Urinary bladder (tissue), 4 donors: ENCODE measurements around the gene TGFB3. TPM values are rescaled to one million over a fixed set of nuclear protein-coding genes. Genes with fewer than 3 reads are reported as not detected.

Experiments
- DNase-seq: peaks from one replicate; pipeline ENCODE4 v3.0.0-alpha.2; 2015; ENCODE audit errors: extremely low spot score
- H3K27ac ChIP-seq: one replicate; pipeline ENCODE4 v1.5.1; 2013; ENCODE audit warnings: low read depth, mild to moderate bottlenecking, moderate library complexity
- H3K36me3 ChIP-seq: one replicate; pipeline ENCODE4 v1.6.1; 2013; ENCODE audit warnings: mild to moderate bottlenecking, moderate library complexity; ENCODE audit not compliant: insufficient read depth
- H3K4me1 ChIP-seq: one replicate; pipeline ENCODE4 v1.6.1; 2013; ENCODE audit warnings: mild to moderate bottlenecking, moderate library complexity; ENCODE audit not compliant: insufficient read depth
- H3K4me3 ChIP-seq: one replicate; pipeline ENCODE4 v1.5.1; 2013; ENCODE audit warnings: low read depth, low read length
- WGBS: extraction: QIAGEN DNeasy Blood & Tissue Kit; methylation state at CpG from one replicate; pipeline ENCODE4 v1.1.7; 2013; 5-methylcytosine and 5-hydroxymethylcytosine counted together
- polyA plus RNA-seq: library from polyadenylated mRNA; stranded (reverse); fragments of 200-250 nt; gene quantifications from one replicate; pipeline ENCODE4 v1.2.3, GENCODE V29; 2013
- total RNA-seq: library from RNA; depleted of rRNA; stranded (reverse); fragments of >200 nt; gene quantifications from one replicate; pipeline ENCODE4 v1.2.3, GENCODE V29; 2014
- donor health status: healthy with polysubstance abuse.
- donor health status: healthy.

The TGFB3 gene
- total and polyA plus RNA-seq, 2 donors, result 58.0 to 90.7 TPM

DNA sequence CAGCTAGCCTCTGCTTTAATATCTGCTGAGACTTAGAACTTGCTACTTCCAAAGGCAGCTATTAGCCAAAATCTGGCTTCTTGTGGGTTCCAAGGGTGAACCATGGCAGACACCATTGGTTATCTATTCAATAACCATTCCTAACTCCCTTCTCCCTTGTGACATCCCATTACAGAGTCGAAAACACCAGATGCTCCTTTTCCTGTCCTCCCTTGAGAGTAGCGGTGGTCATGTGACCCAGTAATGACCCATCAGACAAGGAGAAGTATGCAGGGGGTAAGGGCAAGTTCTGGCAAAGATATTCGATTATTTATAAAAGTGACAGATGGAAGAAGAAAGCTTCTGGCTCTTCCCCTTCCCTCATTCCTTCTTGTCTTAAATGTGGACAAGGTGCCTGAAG lies 20.1 kb downstream of the TGFB3 start:
- no peak overlapping the region for H3K4me3 ChIP-seq
- 75% methylated on average over 3 of the region's 3 CpGs for WGBS
- no peak for DNase-seq
- peaks cover 2% of the 10 kb centered on the region for H3K36me3 ChIP-seq
- H3K27ac ChIP-seq, result no peak overlapping the region
- no peaks in the 10 kb centered on the region for H3K4me1 ChIP-seq

DNA sequence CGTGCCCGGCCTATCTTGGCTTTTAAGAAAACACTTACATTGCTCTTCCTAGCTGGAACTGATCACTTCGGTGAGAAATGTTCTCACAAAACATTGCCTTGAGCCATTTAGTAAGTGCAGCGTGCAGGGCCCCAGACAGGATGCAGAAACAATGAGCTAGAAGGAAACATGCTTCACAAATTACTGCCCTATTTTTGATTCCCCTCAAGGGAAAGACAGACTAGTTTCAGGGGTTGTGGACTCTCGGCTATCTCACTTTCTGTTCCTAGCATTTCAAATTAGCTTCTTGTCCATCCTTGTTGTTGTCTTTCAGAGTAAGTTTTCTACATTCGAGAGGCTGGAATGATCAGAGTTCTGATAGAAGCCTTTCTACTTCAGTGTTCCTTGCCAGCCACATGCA lies 21.6 kb downstream of the TGFB3 start:
- Histone ChIP-seq H3K36me3 (peaks cover 2% of the 10 kb centered on the region), H3K4me3 (no peak overlapping the region), H3K27ac (no peak overlapping the region), H3K4me1 (no peaks in the 10 kb centered on the region)
- no peak for DNase-seq
- WGBS, result 79% methylated on average over 6 of the region's 6 CpGs

DNA sequence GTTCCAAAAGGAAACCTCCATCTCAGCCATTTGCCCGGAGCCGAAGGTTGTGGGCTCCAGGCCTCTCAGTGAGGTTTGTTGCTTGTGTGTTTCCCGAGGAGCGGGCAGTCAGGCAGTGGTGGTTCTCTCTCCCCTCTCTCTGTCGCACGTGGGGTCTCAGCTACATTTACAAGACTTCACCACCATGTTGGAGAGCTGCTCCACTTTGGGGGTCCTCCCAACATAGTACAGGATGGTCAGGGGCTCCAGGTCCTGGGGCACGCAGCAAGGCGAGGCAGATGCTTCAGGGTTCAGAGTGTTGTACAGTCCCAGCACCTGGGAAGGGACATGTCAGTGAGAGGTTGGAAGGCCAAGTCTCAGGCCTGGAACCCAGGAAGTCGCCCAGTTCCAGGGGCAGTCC lies 22.8 kb downstream of the TGFB3 start:
- no peak for DNase-seq
- Histone ChIP-seq H3K4me1 (no peaks in the 10 kb centered on the region), H3K36me3 (peaks cover 2% of the 10 kb centered on the region), H3K27ac (no peak overlapping the region), H3K4me3 (no peak overlapping the region)
- 92% methylated on average over 9 of the region's 9 CpGs for WGBS

DNA sequence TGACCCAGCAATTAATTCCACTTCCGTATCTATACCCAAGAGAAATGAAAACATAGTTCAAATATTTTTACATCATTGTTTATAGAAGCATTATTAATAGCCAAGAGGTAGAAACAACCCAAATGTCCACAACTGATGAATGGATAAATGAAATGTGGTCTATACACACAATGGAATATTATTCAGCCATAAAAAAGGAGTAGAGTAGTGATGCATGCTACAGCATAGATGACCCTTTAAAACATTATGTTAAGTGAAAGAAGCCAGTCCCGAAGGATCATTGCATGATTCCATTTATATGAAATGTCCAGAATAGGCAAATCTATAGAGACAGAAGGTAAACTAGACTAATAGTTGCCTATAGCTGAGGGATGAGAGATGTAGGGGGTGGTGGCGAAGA lies 29.3 kb downstream of the TGFB3 start:
- 89% methylated on average over 3 of the region's 3 CpGs for WGBS

DNA sequence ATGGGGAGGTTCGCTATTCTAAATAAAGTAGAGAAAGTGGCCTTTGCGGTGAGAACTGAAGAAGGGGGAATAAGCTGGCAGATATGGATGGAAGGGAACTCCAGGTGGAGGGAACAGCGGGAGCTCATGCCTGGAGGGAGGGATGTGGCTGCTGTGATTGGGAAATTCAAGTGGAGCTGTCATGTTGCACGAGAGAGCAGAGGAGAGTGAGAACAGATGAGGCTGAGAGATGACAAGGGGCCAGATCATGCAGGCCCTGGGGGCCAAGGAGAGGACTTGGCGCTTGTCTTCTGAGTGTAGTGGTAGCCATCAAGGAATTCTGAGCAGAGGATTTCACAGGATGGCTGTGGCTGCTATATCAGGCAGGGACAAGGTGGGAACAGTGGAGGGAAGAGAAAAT lies 35.0 kb downstream of the TGFB3 start:
- Histone ChIP-seq H3K36me3 (no peaks in the 10 kb centered on the region), H3K4me3 (no peak overlapping the region), H3K4me1 (no peaks in the 10 kb centered on the region), H3K27ac (no peak overlapping the region)
- WGBS, result 95% methylated on average over 5 of the region's 5 CpGs
- DNase-seq, result no peak

More for the DNA sequence above, 29.3 kb downstream of the TGFB3 start:
- Histone ChIP-seq H3K4me3 (no peak overlapping the region), H3K4me1 (no peaks in the 10 kb centered on the region), H3K36me3 (no peaks in the 10 kb centered on the region), H3K27ac (no peak overlapping the region)
- no peak for DNase-seq

DNA sequence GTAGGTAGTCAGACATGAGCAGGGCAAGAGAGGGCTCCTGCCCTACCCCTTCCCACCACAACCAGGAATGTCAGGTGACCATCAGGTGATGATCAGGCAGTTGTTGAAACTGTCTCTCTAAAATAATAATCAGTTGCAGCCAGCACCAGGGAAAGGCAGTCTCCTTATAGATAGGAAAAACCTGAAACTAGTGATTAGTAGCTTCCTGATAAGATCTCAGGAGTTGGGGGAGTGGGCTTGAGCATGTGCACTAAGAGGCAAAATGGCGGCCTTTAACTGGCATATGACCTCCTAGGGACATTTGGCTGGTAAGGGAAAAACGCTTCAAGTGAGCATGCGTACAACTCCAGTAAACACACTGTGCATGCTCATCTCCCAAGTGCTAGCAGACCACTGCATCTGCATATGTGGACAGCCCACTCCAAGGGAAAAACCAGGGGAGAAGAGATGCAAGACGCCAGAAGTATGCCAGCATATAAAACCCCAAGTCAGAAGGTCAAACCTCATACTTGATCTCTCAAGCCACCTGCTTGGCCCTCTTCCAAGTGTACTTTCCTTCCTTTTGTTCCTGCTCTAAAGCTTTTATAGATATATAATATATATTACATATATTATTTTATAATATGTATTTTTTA lies 37.1 kb downstream of the TGFB3 start:
- H3K4me1 ChIP-seq, result no peaks in the 10 kb centered on the region
- no peak for DNase-seq
- WGBS, result 92% methylated on average over 4 of the region's 4 CpGs
- H3K36me3 ChIP-seq, result no peaks in the 10 kb centered on the region
- H3K27ac ChIP-seq, result no peak overlapping the region
- no peak overlapping the region for H3K4me3 ChIP-seq

DNA sequence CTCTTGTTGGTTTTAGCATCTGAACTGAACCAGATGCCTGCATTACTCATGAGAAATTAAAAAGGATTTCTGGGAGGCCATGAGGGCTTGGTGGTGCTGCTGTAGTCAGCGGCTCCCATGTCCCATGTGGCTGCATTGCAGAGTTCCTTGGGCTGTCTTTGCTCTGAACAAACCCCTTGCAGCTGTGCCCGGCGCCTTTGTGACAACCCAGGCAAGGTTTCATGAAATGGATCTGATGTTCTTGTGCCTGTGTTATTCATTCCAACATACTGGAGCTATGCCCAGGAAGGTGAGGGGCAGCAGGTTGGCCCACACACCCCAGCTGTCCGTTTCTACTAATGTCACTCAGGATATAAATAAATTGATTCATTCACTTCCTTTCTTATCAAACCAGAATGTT lies 40.8 kb downstream of the TGFB3 start:
- no peak for DNase-seq
- Histone ChIP-seq H3K4me3 (no peak overlapping the region), H3K4me1 (no peaks in the 10 kb centered on the region), H3K36me3 (no peaks in the 10 kb centered on the region), H3K27ac (no peak overlapping the region)
- WGBS, result 81% methylated on average over 4 of the region's 4 CpGs

DNA sequence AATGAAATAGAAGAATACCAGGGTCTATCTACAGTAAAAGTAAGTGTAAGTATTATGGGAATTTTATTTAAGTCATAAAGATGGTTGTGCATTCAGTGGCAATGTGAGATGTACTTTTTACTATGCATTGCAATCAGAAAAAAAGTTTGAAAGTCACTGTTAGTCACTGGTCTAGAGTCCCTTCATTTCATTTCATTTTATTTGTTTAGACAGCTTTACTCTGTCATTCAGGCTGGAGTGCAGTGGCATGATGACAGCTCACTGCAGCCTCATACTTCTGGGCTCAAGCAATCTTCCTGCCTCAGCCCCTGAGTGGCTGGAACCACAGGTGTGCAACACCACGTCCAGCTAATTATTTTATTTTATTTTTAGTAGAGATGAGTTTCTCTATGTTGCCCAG lies 42.6 kb downstream of the TGFB3 start:
- Histone ChIP-seq H3K4me1 (no peaks in the 10 kb centered on the region), H3K27ac (no peak overlapping the region), H3K36me3 (no peaks in the 10 kb centered on the region), H3K4me3 (no peak overlapping the region)
- 69% methylated on average over 1 of the region's 1 CpG for WGBS
- no peak for DNase-seq

DNA sequence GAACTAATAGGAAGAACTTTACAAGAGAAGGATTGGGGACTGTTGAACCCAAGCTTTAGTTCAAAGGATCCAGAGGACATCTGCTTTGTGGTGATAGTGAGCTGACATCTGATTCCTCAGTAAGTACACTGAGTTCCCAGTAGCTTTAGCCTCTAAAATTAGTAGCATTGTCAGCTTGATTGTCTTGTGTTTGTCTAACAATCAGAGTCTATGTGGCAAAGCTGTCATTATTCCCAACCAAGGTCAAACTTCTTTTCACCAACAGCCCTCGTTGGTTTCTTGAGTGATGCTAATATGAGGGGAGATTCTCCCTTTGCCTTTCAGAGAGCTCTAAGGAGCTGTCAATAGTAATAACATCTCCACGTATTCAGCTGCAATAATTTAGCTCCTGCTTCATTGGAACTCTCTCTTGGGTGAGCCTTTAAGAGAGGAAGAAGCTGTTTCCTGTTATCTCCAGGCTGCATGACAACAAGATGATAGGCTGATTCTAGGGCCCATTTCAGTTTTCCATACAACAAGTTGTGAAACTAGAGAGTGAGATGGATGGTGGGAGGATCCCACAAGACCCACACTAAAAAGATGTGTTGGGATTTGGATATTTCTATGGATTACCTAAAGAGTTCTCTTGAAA lies 46.7 kb downstream of the TGFB3 start:
- WGBS, result 64% methylated on average over 2 of the region's 2 CpGs

DNA sequence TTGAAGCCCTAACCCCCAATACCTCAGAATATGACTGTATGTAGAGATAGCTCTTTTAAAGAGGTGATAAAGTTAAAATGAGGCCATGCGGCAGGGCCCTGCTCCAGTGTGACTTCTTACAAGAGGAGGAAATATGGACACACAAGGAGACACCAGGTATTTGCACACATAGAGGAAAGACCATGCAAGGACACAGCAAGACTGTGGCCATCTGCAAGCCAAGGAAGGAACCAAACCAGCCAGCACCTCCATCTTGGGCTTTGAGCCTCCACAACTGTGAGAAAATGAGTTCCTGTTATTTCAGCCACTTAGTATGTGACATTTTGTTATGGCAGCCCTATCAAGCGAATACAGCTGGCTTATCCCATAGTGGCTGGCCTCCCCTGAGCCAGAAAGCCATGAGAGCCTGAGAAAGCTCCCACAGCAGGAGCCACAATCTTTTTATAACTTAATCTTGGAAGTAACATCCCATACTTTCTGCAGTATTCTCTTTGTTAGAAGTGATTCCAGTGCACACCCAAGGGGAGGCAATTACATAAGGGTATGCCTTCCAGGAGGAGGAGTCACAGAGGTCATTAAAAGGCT lies 48.0 kb downstream of the TGFB3 start:
- H3K27ac ChIP-seq, result no peak overlapping the region
- WGBS, result 71% methylated on average over 2 of the region's 2 CpGs
- DNase-seq, result no peak
- no peaks in the 10 kb centered on the region for H3K4me1 ChIP-seq
- no peak overlapping the region for H3K4me3 ChIP-seq
- no peaks in the 10 kb centered on the region for H3K36me3 ChIP-seq

More for the DNA sequence above, 46.7 kb downstream of the TGFB3 start:
- no peak overlapping the region for H3K4me3 ChIP-seq
- no peaks in the 10 kb centered on the region for H3K36me3 ChIP-seq
- no peak for DNase-seq
- H3K27ac ChIP-seq, result no peak overlapping the region
- H3K4me1 ChIP-seq, result no peaks in the 10 kb centered on the region

DNA sequence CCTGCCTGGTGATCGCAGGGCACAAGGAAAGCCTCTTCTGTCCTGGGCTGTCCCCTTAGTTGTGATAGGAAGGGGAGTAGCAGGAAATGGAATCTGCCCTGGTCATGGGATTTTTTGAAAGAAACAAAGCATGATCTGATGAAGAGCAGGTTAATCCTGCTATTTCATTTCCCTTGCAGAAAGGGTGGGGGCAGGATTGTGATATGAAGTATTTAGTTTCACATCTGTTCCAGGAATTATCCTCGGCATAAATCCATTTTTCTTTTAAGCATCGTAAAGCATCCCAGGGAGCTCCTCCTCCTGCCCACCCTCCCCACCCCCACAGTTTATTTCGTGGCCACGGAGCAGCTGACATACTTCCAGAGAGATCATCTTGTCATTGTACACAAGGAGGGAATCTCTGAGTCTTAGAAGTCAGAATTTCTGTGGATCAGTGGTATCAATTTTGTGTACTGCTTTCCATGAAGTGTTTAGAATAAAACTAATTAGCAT lies 53.1 kb downstream of the TGFB3 start:
- peak; percentile 28 for DNase-seq
- 19% methylated on average over 5 of the region's 5 CpGs for WGBS
- Histone ChIP-seq H3K36me3 (no peaks in the 10 kb centered on the region), H3K4me3 (peak overlapping the region; percentile 9), H3K4me1 (no peaks in the 10 kb centered on the region), H3K27ac (no peak overlapping the region)

DNA sequence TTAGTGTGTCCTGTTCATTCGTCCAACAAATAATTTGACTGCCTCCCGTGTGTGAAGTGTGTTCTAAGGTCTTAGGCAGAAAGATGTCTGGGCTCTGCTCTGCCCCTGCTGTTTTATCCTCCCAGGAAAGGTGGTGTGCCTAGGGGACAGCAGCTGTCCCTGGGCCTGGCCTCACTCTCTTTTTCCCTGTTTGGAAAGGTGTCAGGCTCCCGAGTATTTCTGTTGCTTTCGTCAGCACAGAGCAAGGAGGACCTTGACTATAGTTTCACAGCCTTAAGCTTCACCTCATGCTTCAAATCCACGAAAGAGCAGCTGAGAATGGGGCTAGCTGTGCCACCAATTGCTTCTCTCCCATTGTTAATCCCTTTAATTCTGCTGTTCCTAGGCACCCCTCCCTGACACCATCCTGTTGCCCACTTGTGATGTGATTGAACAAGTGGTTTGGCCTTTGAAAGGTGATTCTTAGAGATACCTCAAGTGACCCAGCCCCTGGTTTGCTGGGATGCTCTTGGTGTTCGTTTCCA lies 54.2 kb downstream of the TGFB3 start:
- 75% methylated on average over 6 of the region's 6 CpGs for WGBS
- Histone ChIP-seq H3K4me1 (no peaks in the 10 kb centered on the region), H3K36me3 (no peaks in the 10 kb centered on the region), H3K27ac (no peak overlapping the region), H3K4me3 (no peak overlapping the region)
- DNase-seq, result no peak

DNA sequence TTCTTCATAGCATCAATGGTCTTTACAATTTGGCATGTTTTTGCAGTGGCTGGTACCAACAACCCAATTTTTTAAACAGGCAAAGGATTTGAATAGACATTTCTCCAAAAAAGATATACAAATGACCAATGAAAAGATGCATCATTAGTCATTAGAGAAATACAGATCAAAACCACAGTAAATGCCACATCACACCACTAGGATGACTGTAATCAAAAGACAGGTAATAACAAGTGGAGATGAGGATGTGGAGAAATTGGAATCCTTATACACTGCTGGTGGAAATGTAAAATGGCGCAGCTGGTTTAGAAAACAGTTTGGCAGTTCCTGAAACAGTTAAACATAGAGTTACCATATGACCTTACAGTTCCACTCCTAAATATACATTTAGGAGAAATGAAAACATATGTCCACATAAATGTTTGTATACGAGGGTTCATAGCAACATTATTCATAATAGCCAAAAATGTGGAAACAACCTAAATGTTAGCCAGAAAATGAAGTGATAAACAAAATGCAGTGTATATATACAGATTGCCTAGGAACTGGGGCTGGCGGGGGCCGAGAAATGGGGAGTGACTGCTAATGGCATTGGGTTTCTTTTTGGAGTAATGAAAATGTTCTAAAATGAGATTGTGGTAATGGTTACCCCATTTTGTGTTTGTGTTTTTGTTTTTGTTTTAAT lies 55.2 kb downstream of the TGFB3 start:
- WGBS, result 89% methylated on average over 4 of the region's 4 CpGs
- H3K4me1 ChIP-seq, result no peaks in the 10 kb centered on the region
- H3K36me3 ChIP-seq, result no peaks in the 10 kb centered on the region
- H3K4me3 ChIP-seq, result no peak overlapping the region
- H3K27ac ChIP-seq, result no peak overlapping the region
- DNase-seq, result no peak
